SK-N-SH (cell line): ENCODE data around the gene SEL1L2. TPM values are rescaled to one million over a fixed set of nuclear protein-coding genes. Genes with fewer than 3 reads are reported as not detected.

ENCODE experiments used
- CTCF ChIA-PET: fragments of 300-600, 350-600 bp; formaldehyde crosslinking; extraction: SDS; loops from one replicate; lab custom pipeline; 2021; lab: Yijun Ruan, JAX
- POLR2A ChIA-PET: fragments of 350-600 bp; sonication (Branson Sonifier 250); formaldehyde crosslinking; extraction: SDS; loops from one replicate; lab custom pipeline; 2020; ENCODE audit warnings: antibody characterized with exemption, inconsistent platforms; lab: Yijun Ruan, JAX
- DNase-seq: peaks from one replicate; pipeline ENCODE4 v3.0.0; 2012
- H2AFZ ChIP-seq: fragments of 200-600 bp; sonication (generic); 2 replicates; pipeline ENCODE4 v1.8.1; 2016; ENCODE audit warnings: antibody characterized with exemption, mild to moderate bottlenecking, low read depth
- H3F3A ChIP-seq: fragments of 200-600 bp; sonication (generic); replicated peaks from 2 replicates; pipeline ENCODE3; 2016; ENCODE audit warnings: antibody characterized with exemption, mild to moderate bottlenecking; ENCODE audit not compliant: insufficient read depth
- H3K27ac ChIP-seq, 2 experiments: fragments of 200-500 bp in 1 of 2; fragments of 200-600 bp in 1 of 2; sonication (Bioruptor generic) in 1 of 2; sonication (generic), shearing (Covaris generic) in 1 of 2; 2 replicates each; pipeline versions ENCODE4 v1.5.1 to v1.6.1; 2014 to 2016; ENCODE audit warnings: low read depth in 2 of 2, inconsistent platforms in 1 of 2, low read length in 1 of 2, mild to moderate bottlenecking in 1 of 2, mixed read lengths in 1 of 2
- H3K27me3 ChIP-seq: fragments of 200-600 bp; sonication (generic), shearing (Covaris generic); 2 replicates; pipeline ENCODE4 v1.6.1; 2016; ENCODE audit warnings: mixed run types; ENCODE audit not compliant: insufficient read depth
- H3K36me3 ChIP-seq, 2 experiments: fragments of 200-500 bp in 1 of 2; fragments of 200-600 bp in 1 of 2; sonication (Bioruptor generic) in 1 of 2; sonication (generic) in 1 of 2; replicated peaks in 1 of 2; 2 replicates each; pipeline versions ENCODE3 to v1.5.1; 2014 to 2016; ENCODE audit warnings: low read length in 1 of 2, mild to moderate bottlenecking in 1 of 2; ENCODE audit not compliant: insufficient read depth in 2 of 2, control insufficient read depth in 1 of 2
- H3K4me1 ChIP-seq, 2 experiments: fragments of 200-500 bp in 1 of 2; fragments of 200-600 bp in 1 of 2; sonication (Bioruptor generic) in 1 of 2; sonication (generic), shearing (Covaris generic) in 1 of 2; 2 replicates each; pipeline versions ENCODE4 v1.5.1 to v1.6.1; 2014 to 2016; ENCODE audit warnings: low read depth in 1 of 2, low read length in 1 of 2, mixed run types in 1 of 2; ENCODE audit not compliant: insufficient read depth in 2 of 2, control insufficient read depth in 1 of 2
- H3K4me2 ChIP-seq: fragments of 200-600 bp; sonication (generic), shearing (Covaris generic); 2 replicates; pipeline ENCODE4 v1.6.1; 2017; ENCODE audit warnings: mixed run types
- H3K4me3 ChIP-seq, 2 experiments: fragments of 200-500 bp in 1 of 2; fragments of 200-600 bp in 1 of 2; sonication (Bioruptor generic) in 1 of 2; sonication (generic), shearing (Covaris generic) in 1 of 2; 2 replicates each; pipeline versions ENCODE4 v1.5.1 to v1.8.1; 2014 to 2016; ENCODE audit warnings: low read depth in 2 of 2, inconsistent platforms in 1 of 2, low read length in 1 of 2, mild to moderate bottlenecking in 1 of 2, mixed read lengths in 1 of 2, moderate library complexity in 1 of 2
- H3K79me2 ChIP-seq: fragments of 200-600 bp; sonication (generic); 2 replicates; pipeline ENCODE4 v1.8.1; 2017; ENCODE audit warnings: mild to moderate bottlenecking; ENCODE audit not compliant: insufficient read depth
- H3K9ac ChIP-seq: fragments of 200-600 bp; sonication (generic); 2 replicates; pipeline ENCODE4 v1.6.1; 2017; ENCODE audit warnings: mixed run types
- H3K9me2 ChIP-seq: fragments of 200-600 bp; sonication (generic); 2 replicates; pipeline ENCODE4 v1.6.1; 2017; ENCODE audit warnings: mixed run types
- H3K9me3 ChIP-seq: fragments of 200-600 bp; sonication (generic); 2 replicates; pipeline ENCODE4 v1.6.1; 2017; ENCODE audit warnings: mixed run types, mild to moderate bottlenecking, moderate library complexity
- H4K20me1 ChIP-seq: fragments of 200-600 bp; sonication (generic); 2 replicates; pipeline ENCODE4 v1.6.1; 2017; ENCODE audit warnings: mild to moderate bottlenecking, mixed run types; ENCODE audit not compliant: insufficient read depth
- ELF1 ChIP-seq: IDR thresholded peaks from 2 replicates; pipeline ENCODE4 v1.4.0; 2012
- EP300 ChIP-seq, 2 experiments: IDR thresholded peaks; 2 replicates each; pipeline versions ENCODE4 v1.4.0 to v1.6.1; 2012; ENCODE audit warnings: borderline replicate concordance in 1 of 2, low read depth in 1 of 2, low read length in 1 of 2
- EZH2phosphoT487 ChIP-seq: fragments of 200-600 bp; sonication (generic); IDR thresholded peaks from 2 replicates; pipeline ENCODE4 v1.6.1; 2017; ENCODE audit warnings: low read depth, mixed run types, mild to moderate bottlenecking, antibody characterized with exemption, moderate library complexity, borderline replicate concordance
- FOSL2 ChIP-seq: IDR thresholded peaks from 2 replicates; pipeline ENCODE4 v1.4.0; 2012; ENCODE audit warnings: low read depth, mild to moderate bottlenecking, moderate library complexity, borderline replicate concordance
- IRF3 ChIP-seq: fragments of 150-350 bp; IDR thresholded peaks from 2 replicates; pipeline ENCODE4 v1.6.1; 2016; ENCODE audit warnings: mild to moderate bottlenecking, low read depth, low read length
- JUND ChIP-seq: IDR thresholded peaks from 2 replicates; pipeline ENCODE4 v1.4.0; 2012
- MAX ChIP-seq: IDR thresholded peaks from 2 replicates; pipeline ENCODE4 v1.4.0; 2012; ENCODE audit warnings: low read depth
- MEF2A ChIP-seq: IDR thresholded peaks from 2 replicates; pipeline ENCODE4 v1.4.0; 2012; ENCODE audit warnings: low read depth, borderline replicate concordance
- RFX5 ChIP-seq: IDR thresholded peaks from 2 replicates; pipeline ENCODE4 v1.6.1; 2012; ENCODE audit warnings: mild to moderate bottlenecking, improper control_type of control experiment, low read length
- RXRA ChIP-seq: IDR thresholded peaks from 2 replicates; pipeline ENCODE4 v1.4.0; 2012; ENCODE audit warnings: low read depth, mild to moderate bottlenecking, borderline replicate concordance
- SIN3A ChIP-seq: IDR thresholded peaks from 2 replicates; pipeline ENCODE4 v1.6.1; 2012; ENCODE audit warnings: low read depth, mild to moderate bottlenecking, low read length, moderate library complexity, borderline replicate concordance
- SMC3 ChIP-seq: IDR thresholded peaks from 2 replicates; pipeline ENCODE4 v1.6.1; 2012; ENCODE audit warnings: low read depth, low read length, improper control_type of control experiment
- TEAD4 ChIP-seq: IDR thresholded peaks from 2 replicates; pipeline ENCODE4 v1.4.0; 2012; ENCODE audit warnings: mild to moderate bottlenecking, borderline replicate concordance; ENCODE audit not compliant: insufficient read depth
- WGBS: methylation state at CpG from one replicate; pipeline ENCODE4 v1.1.6; 2017; ENCODE audit warnings: low lambda C conversion rate; 5-methylcytosine and 5-hydroxymethylcytosine counted together
- polyA plus RNA-seq, 3 experiments: library from polyadenylated mRNA; depleted of rRNA; stranded (reverse); fragments of >200 nt; gene quantifications; 2 replicates each; pipeline ENCODE4 v1.2.3, GENCODE V29; 2012

The SEL1L2 gene
- polyA plus RNA-seq, 1 of the 3 experiments (the other 2 are of a cell fraction): not detected

DNA sequence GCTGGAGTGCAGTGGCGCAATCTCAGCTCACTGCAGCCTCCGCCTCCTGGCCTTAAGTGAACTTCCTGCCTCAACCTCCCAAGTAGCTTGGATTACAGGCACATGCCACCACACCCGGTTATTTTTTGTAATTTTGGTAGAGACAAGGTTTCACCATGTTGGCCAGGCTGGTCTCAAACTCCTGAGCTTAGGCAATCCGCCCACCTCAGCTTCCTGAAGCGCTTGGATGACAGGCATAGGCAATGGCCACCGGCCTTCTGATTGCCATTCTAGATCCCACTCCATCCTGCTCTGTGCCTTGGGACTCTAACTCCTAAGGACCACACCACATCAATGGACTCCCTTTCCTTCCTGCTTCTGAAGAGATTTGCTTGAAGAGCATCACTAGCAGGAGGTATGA is 60.6 kb downstream of the SEL1L2 start:
- no peak for TF ChIP-seq MAX
- no peak for TF ChIP-seq TEAD4
- TF ChIP-seq SMC3: no peak
- TF ChIP-seq EZH2phosphoT487: no peak
- TF ChIP-seq FOSL2: no peak
- no peak for TF ChIP-seq IRF3
- Histone ChIP-seq H3K27ac (no peak overlapping the region), H3K9ac (no peak overlapping the region), H3K4me1 (no peaks in the 10 kb centered on the region), H3K4me2 (no peak overlapping the region), H3K36me3 (no peaks in the 10 kb centered on the region), H3K79me2 (no peaks in the 10 kb centered on the region; the same call in 1 of the 2 replicates), H3K9me3 (no peaks in the 10 kb centered on the region), H3K4me3 (no peak overlapping the region), H3K27me3 (no peaks in the 10 kb centered on the region), H3F3A (peaks cover 4% of the 10 kb centered on the region), H2AFZ (no peak overlapping the region), H3K9me2 (no peaks in the 10 kb centered on the region), H4K20me1 (no peaks in the 10 kb centered on the region)
- 84% methylated on average over 6 of the region's 6 CpGs for WGBS
- POLR2A ChIA-PET: no interaction called here
- no peak for DNase-seq
- CTCF ChIA-PET: no interaction called here

GRCh38 chr20:13928901-13929300 is 61.5 kb downstream of the SEL1L2 start:
- Histone ChIP-seq H3K36me3 (no peaks in the 10 kb centered on the region), H3K4me2 (no peak overlapping the region), H3K79me2 (no peaks in the 10 kb centered on the region; the same call in 1 of the 2 replicates), H3K27me3 (no peaks in the 10 kb centered on the region), H3K4me3 (no peak overlapping the region), H3K9me3 (no peaks in the 10 kb centered on the region), H3K4me1 (no peaks in the 10 kb centered on the region), H3K9me2 (no peaks in the 10 kb centered on the region), H3K27ac (no peak overlapping the region), H3K9ac (no peak overlapping the region), H4K20me1 (no peaks in the 10 kb centered on the region), H3F3A (no peaks in the 10 kb centered on the region), H2AFZ (no peak overlapping the region)
- no peak for DNase-seq
- ChIA-PET CTCF (no interaction called here), POLR2A (no interaction called here)
- TF ChIP-seq RFX5 (no peak), JUND (no peak)
- 66% methylated on average over 5 of the region's 5 CpGs for WGBS

GRCh38 chr20:13927171-13927570 is 63.2 kb downstream of the SEL1L2 start:
- Histone ChIP-seq H3K36me3 (no peaks in the 10 kb centered on the region), H3K9ac (no peak overlapping the region), H3K79me2 (no peaks in the 10 kb centered on the region; the same call in 1 of the 2 replicates), H3K4me1 (peaks cover 0 to 6% of the 10 kb centered on the region in 2 experiments; a peak in 3 of 4 replicates), H3K27ac (no peak overlapping the region), H4K20me1 (no peaks in the 10 kb centered on the region), H2AFZ (no peak overlapping the region), H3K4me3 (no peak overlapping the region), H3K9me2 (no peaks in the 10 kb centered on the region), H3F3A (no peaks in the 10 kb centered on the region), H3K9me3 (no peaks in the 10 kb centered on the region), H3K4me2 (no peak overlapping the region), H3K27me3 (no peaks in the 10 kb centered on the region)
- TF ChIP-seq RXRA (no peak), ELF1 (no peak), RFX5 (no peak), SIN3A (no peak), EP300 (IDR thresholded peaks at IDR 0.05; ENCODE audit: borderline replicate concordance in 1 of 2, low read depth in 1 of 2, low read length in 1 of 2) (no peak), MEF2A (no peak)
- ChIA-PET CTCF (no interaction called here), POLR2A (no interaction called here)
- no peak for DNase-seq
- 44% methylated on average over 2 of the region's 2 CpGs for WGBS
